SK-N-SH (cell line): Measurements from ENCODE around the gene OSBPL7. TPM values are rescaled to one million over a fixed set of nuclear protein-coding genes. Genes with fewer than 3 reads are reported as not detected.

Source experiments
- CTCF ChIA-PET: fragments of 300-600, 350-600 bp; formaldehyde crosslinking; extraction: SDS; loops from one replicate; lab custom pipeline; 2021; lab: Yijun Ruan, JAX
- POLR2A ChIA-PET: fragments of 350-600 bp; sonication (Branson Sonifier 250); formaldehyde crosslinking; extraction: SDS; loops from one replicate; lab custom pipeline; 2020; ENCODE audit warnings: antibody characterized with exemption, inconsistent platforms; lab: Yijun Ruan, JAX
- DNase-seq: peaks from one replicate; pipeline ENCODE4 v3.0.0; 2012
- H2AFZ ChIP-seq: fragments of 200-600 bp; sonication (generic); 2 replicates; pipeline ENCODE4 v1.8.1; 2016; ENCODE audit warnings: antibody characterized with exemption, mild to moderate bottlenecking, low read depth
- H3F3A ChIP-seq: fragments of 200-600 bp; sonication (generic); replicated peaks from 2 replicates; pipeline ENCODE3; 2016; ENCODE audit warnings: antibody characterized with exemption, mild to moderate bottlenecking; ENCODE audit not compliant: insufficient read depth
- H3K27ac ChIP-seq, 2 experiments: fragments of 200-500 bp in 1 of 2; fragments of 200-600 bp in 1 of 2; sonication (Bioruptor generic) in 1 of 2; sonication (generic), shearing (Covaris generic) in 1 of 2; 2 replicates each; pipeline versions ENCODE4 v1.5.1 to v1.6.1; 2014 to 2016; ENCODE audit warnings: low read depth in 2 of 2, inconsistent platforms in 1 of 2, low read length in 1 of 2, mild to moderate bottlenecking in 1 of 2, mixed read lengths in 1 of 2
- H3K27me3 ChIP-seq: fragments of 200-600 bp; sonication (generic), shearing (Covaris generic); 2 replicates; pipeline ENCODE4 v1.6.1; 2016; ENCODE audit warnings: mixed run types; ENCODE audit not compliant: insufficient read depth
- H3K36me3 ChIP-seq, 2 experiments: fragments of 200-500 bp in 1 of 2; fragments of 200-600 bp in 1 of 2; sonication (Bioruptor generic) in 1 of 2; sonication (generic) in 1 of 2; replicated peaks in 1 of 2; 2 replicates each; pipeline versions ENCODE3 to v1.5.1; 2014 to 2016; ENCODE audit warnings: low read length in 1 of 2, mild to moderate bottlenecking in 1 of 2; ENCODE audit not compliant: insufficient read depth in 2 of 2, control insufficient read depth in 1 of 2
- H3K4me1 ChIP-seq, 2 experiments: fragments of 200-500 bp in 1 of 2; fragments of 200-600 bp in 1 of 2; sonication (Bioruptor generic) in 1 of 2; sonication (generic), shearing (Covaris generic) in 1 of 2; 2 replicates each; pipeline versions ENCODE4 v1.5.1 to v1.6.1; 2014 to 2016; ENCODE audit warnings: low read depth in 1 of 2, low read length in 1 of 2, mixed run types in 1 of 2; ENCODE audit not compliant: insufficient read depth in 2 of 2, control insufficient read depth in 1 of 2
- H3K4me2 ChIP-seq: fragments of 200-600 bp; sonication (generic), shearing (Covaris generic); 2 replicates; pipeline ENCODE4 v1.6.1; 2017; ENCODE audit warnings: mixed run types
- H3K4me3 ChIP-seq, 2 experiments: fragments of 200-500 bp in 1 of 2; fragments of 200-600 bp in 1 of 2; sonication (Bioruptor generic) in 1 of 2; sonication (generic), shearing (Covaris generic) in 1 of 2; 2 replicates each; pipeline versions ENCODE4 v1.5.1 to v1.8.1; 2014 to 2016; ENCODE audit warnings: low read depth in 2 of 2, inconsistent platforms in 1 of 2, low read length in 1 of 2, mild to moderate bottlenecking in 1 of 2, mixed read lengths in 1 of 2, moderate library complexity in 1 of 2
- H3K79me2 ChIP-seq: fragments of 200-600 bp; sonication (generic); 2 replicates; pipeline ENCODE4 v1.8.1; 2017; ENCODE audit warnings: mild to moderate bottlenecking; ENCODE audit not compliant: insufficient read depth
- H3K9ac ChIP-seq: fragments of 200-600 bp; sonication (generic); 2 replicates; pipeline ENCODE4 v1.6.1; 2017; ENCODE audit warnings: mixed run types
- H3K9me2 ChIP-seq: fragments of 200-600 bp; sonication (generic); 2 replicates; pipeline ENCODE4 v1.6.1; 2017; ENCODE audit warnings: mixed run types
- H3K9me3 ChIP-seq: fragments of 200-600 bp; sonication (generic); 2 replicates; pipeline ENCODE4 v1.6.1; 2017; ENCODE audit warnings: mixed run types, mild to moderate bottlenecking, moderate library complexity
- H4K20me1 ChIP-seq: fragments of 200-600 bp; sonication (generic); 2 replicates; pipeline ENCODE4 v1.6.1; 2017; ENCODE audit warnings: mild to moderate bottlenecking, mixed run types; ENCODE audit not compliant: insufficient read depth
- ELF1 ChIP-seq: IDR thresholded peaks from 2 replicates; pipeline ENCODE4 v1.4.0; 2012
- EP300 ChIP-seq, 2 experiments: IDR thresholded peaks; 2 replicates each; pipeline versions ENCODE4 v1.4.0 to v1.6.1; 2012; ENCODE audit warnings: borderline replicate concordance in 1 of 2, low read depth in 1 of 2, low read length in 1 of 2
- FOXM1 ChIP-seq: IDR thresholded peaks from 2 replicates; pipeline ENCODE4 v1.4.0; 2012; ENCODE audit warnings: low read depth, mild to moderate bottlenecking
- JUND ChIP-seq: IDR thresholded peaks from 2 replicates; pipeline ENCODE4 v1.4.0; 2012
- NRF1 ChIP-seq: IDR thresholded peaks from 2 replicates; pipeline ENCODE4 v1.6.1; 2012; ENCODE audit warnings: low read depth, mild to moderate bottlenecking, low read length
- RAD21 ChIP-seq: IDR thresholded peaks from 2 replicates; pipeline ENCODE4 v1.6.1; 2012; ENCODE audit warnings: mild to moderate bottlenecking, low read length
- RCOR1 ChIP-seq: fragments of 150-350 bp; IDR thresholded peaks from 2 replicates; pipeline ENCODE4 v1.6.1; 2017; ENCODE audit warnings: antibody characterized with exemption, low read length
- RFX5 ChIP-seq: IDR thresholded peaks from 2 replicates; pipeline ENCODE4 v1.6.1; 2012; ENCODE audit warnings: mild to moderate bottlenecking, improper control_type of control experiment, low read length
- RXRA ChIP-seq: IDR thresholded peaks from 2 replicates; pipeline ENCODE4 v1.4.0; 2012; ENCODE audit warnings: low read depth, mild to moderate bottlenecking, borderline replicate concordance
- TAF1 ChIP-seq: IDR thresholded peaks from 2 replicates; pipeline ENCODE4 v1.6.1; 2012; ENCODE audit warnings: low read depth, mild to moderate bottlenecking, low read length, moderate library complexity, borderline replicate concordance
- TCF12 ChIP-seq: IDR thresholded peaks from 2 replicates; pipeline ENCODE4 v1.4.0; 2012
- YY1 ChIP-seq: IDR thresholded peaks from 2 replicates; pipeline ENCODE4 v1.4.0; 2012; ENCODE audit warnings: low read depth, mild to moderate bottlenecking
- WGBS: methylation state at CpG from one replicate; pipeline ENCODE4 v1.1.6; 2017; ENCODE audit warnings: low lambda C conversion rate; 5-methylcytosine and 5-hydroxymethylcytosine counted together
- polyA plus RNA-seq, 3 experiments: library from polyadenylated mRNA; depleted of rRNA; stranded (reverse); fragments of >200 nt; gene quantifications; 2 replicates each; pipeline ENCODE4 v1.2.3, GENCODE V29; 2012
- TF ChIP-seq, protein P1 (sequence below): IDR thresholded peaks from 2 replicates; pipeline ENCODE4 v1.4.0; 2012; ENCODE audit warnings: low read depth, borderline replicate concordance
- TF ChIP-seq, protein P2 (sequence below): fragments of 150-350 bp; IDR thresholded peaks from 2 replicates; pipeline ENCODE4 v1.6.1; 2017; ENCODE audit warnings: antibody characterized with exemption, low read length, low read depth, borderline replicate concordance
- TF ChIP-seq, protein P3 (sequence below): IDR thresholded peaks from 2 replicates; pipeline ENCODE4 v1.4.0; 2012; ENCODE audit warnings: low read depth, borderline replicate concordance
- TF ChIP-seq, protein P4 (sequence below): IDR thresholded peaks from 2 replicates; pipeline ENCODE4 v1.4.0; 2012; ENCODE audit warnings: low read depth
- TF ChIP-seq, protein P5 (sequence below): fragments of 150-350 bp; IDR thresholded peaks from 2 replicates; pipeline ENCODE4 v1.6.1; 2016; ENCODE audit warnings: mild to moderate bottlenecking, low read depth, low read length

The OSBPL7 gene
- polyA plus RNA-seq, 1 of the 3 experiments (the other 2 are of a cell fraction): 23.7 TPM

DNA sequence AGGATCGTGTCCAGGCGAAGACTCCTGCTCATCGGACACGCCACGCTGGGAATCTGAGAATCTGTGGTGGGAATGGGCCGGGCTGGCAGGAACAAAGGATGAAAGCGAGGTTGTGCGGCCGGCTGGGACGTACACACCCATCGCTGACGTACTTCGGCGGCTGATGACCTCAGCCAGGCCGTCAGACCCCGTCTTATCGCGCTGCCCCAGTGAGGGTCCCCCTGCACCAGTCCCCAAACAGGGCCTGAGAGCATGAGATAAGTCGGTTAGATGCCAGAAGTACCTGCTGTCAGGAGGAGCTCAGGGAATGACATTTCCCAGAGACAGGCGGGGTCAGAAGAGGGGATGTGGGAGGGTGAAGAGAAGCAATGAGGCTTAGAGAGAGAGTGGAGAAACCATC is 45.3 kb upstream of the OSBPL7 start:
- WGBS: 62% methylated on average over 20 of the region's 20 CpGs
- no peaks in the 10 kb centered on the region for H3F3A ChIP-seq
- H3K27me3 ChIP-seq: peaks cover 35% of the 10 kb centered on the region
- H3K9ac ChIP-seq: no peak overlapping the region
- ChIA-PET POLR2A (no interaction called here), CTCF (interaction anchor here (1.0 to 9.4 kb wide), 2 partner anchors 19 to 21 kb away, joined by 3 to 108 read pairs; no protein-coding TSS in a partner anchor)
- no peaks in the 10 kb centered on the region for H4K20me1 ChIP-seq
- H3K9me2 ChIP-seq: no peaks in the 10 kb centered on the region
- no peak overlapping the region for H3K4me2 ChIP-seq
- no peak overlapping the region for H3K4me3 ChIP-seq
- H3K36me3 ChIP-seq: no peaks in the 10 kb centered on the region
- no peaks in the 10 kb centered on the region for H3K9me3 ChIP-seq
- no peak overlapping the region for H2AFZ ChIP-seq
- peaks cover 0 to 5% of the 10 kb centered on the region in 2 experiments; a peak in 1 of 4 replicates for H3K4me1 ChIP-seq
- no peak overlapping the region for H3K27ac ChIP-seq
- no peak for DNase-seq
- H3K79me2 ChIP-seq: no peaks in the 10 kb centered on the region
- TF ChIP-seq RXRA: no peak
- no peak for TF ChIP-seq RAD21
- TF ChIP-seq RCOR1: no peak
- TF ChIP-seq, protein P1, sequence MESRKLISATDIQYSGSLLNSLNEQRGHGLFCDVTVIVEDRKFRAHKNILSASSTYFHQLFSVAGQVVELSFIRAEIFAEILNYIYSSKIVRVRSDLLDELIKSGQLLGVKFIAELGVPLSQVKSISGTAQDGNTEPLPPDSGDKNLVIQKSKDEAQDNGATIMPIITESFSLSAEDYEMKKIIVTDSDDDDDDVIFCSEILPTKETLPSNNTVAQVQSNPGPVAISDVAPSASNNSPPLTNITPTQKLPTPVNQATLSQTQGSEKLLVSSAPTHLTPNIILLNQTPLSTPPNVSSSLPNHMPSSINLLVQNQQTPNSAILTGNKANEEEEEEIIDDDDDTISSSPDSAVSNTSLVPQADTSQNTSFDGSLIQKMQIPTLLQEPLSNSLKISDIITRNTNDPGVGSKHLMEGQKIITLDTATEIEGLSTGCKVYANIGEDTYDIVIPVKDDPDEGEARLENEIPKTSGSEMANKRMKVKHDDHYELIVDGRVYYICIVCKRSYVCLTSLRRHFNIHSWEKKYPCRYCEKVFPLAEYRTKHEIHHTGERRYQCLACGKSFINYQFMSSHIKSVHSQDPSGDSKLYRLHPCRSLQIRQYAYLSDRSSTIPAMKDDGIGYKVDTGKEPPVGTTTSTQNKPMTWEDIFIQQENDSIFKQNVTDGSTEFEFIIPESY: no peak
- no peak for TF ChIP-seq RFX5
- no peak for TF ChIP-seq EP300 (IDR thresholded peaks at IDR 0.05; ENCODE audit: borderline replicate concordance in 1 of 2, low read depth in 1 of 2, low read length in 1 of 2)
- no peak for TF ChIP-seq TAF1
- TF ChIP-seq, protein P2, sequence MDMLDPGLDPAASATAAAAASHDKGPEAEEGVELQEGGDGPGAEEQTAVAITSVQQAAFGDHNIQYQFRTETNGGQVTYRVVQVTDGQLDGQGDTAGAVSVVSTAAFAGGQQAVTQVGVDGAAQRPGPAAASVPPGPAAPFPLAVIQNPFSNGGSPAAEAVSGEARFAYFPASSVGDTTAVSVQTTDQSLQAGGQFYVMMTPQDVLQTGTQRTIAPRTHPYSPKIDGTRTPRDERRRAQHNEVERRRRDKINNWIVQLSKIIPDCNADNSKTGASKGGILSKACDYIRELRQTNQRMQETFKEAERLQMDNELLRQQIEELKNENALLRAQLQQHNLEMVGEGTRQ: no peak
- TF ChIP-seq, protein P3, sequence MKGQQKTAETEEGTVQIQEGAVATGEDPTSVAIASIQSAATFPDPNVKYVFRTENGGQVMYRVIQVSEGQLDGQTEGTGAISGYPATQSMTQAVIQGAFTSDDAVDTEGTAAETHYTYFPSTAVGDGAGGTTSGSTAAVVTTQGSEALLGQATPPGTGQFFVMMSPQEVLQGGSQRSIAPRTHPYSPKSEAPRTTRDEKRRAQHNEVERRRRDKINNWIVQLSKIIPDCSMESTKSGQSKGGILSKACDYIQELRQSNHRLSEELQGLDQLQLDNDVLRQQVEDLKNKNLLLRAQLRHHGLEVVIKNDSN: no peak

DNA sequence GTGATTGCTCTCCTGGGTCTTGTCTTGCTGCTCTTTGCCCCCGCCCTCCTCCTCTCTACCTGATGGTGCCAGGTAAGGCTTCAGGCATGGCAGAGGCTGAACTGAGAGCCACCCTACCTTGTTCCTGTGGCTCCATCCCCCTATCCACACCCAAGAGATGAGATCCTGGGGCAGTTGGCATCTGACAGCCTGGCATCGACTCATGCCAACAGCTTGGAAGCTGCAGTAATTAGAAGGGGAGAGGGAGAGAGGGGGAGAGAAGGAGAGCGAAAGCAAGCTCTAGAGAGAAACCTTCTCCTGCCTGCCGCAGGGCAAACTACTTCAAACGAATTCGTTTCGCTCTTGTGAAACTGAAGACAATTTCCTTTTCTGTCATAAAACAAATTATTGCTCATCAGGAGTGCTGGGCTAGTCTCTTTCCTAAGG is 43.2 kb upstream of the OSBPL7 start:
- Histone ChIP-seq H3K27me3 (peaks cover 16% of the 10 kb centered on the region), H3K9ac (no peak overlapping the region), H3K9me2 (no peaks in the 10 kb centered on the region), H3K9me3 (no peaks in the 10 kb centered on the region), H3K79me2 (no peaks in the 10 kb centered on the region), H3F3A (no peaks in the 10 kb centered on the region), H3K4me3 (no peak overlapping the region), H2AFZ (no peak overlapping the region), H3K36me3 (no peaks in the 10 kb centered on the region), H3K4me1 (peaks cover 0 to 5% of the 10 kb centered on the region in 2 experiments; a peak in 1 of 4 replicates), H3K4me2 (no peak overlapping the region; the same call in 1 of the 2 replicates), H3K27ac (no peak overlapping the region), H4K20me1 (no peaks in the 10 kb centered on the region)
- no peak for DNase-seq
- CTCF ChIA-PET: interaction anchor here (1.0 to 33.0 kb wide), 4 partner anchors 9 to 27 kb away, joined by 4 to 1447 read pairs (median 288); partner anchors contain the start of genes LRRC46, MRPL10, SCRN2 and SP2
- TF ChIP-seq JUND: no peak
- TF ChIP-seq TCF12: no peak
- TF ChIP-seq, protein P1: no peak
- TF ChIP-seq RCOR1: no peak
- TF ChIP-seq EP300 (IDR thresholded peaks at IDR 0.05; ENCODE audit: borderline replicate concordance in 1 of 2, low read depth in 1 of 2, low read length in 1 of 2): no peak
- no peak for TF ChIP-seq ELF1
- TF ChIP-seq, protein P4, sequence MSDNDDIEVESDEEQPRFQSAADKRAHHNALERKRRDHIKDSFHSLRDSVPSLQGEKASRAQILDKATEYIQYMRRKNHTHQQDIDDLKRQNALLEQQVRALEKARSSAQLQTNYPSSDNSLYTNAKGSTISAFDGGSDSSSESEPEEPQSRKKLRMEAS: no peak
- no peak for TF ChIP-seq FOXM1
- no peak for TF ChIP-seq NRF1
- TF ChIP-seq, protein P5, sequence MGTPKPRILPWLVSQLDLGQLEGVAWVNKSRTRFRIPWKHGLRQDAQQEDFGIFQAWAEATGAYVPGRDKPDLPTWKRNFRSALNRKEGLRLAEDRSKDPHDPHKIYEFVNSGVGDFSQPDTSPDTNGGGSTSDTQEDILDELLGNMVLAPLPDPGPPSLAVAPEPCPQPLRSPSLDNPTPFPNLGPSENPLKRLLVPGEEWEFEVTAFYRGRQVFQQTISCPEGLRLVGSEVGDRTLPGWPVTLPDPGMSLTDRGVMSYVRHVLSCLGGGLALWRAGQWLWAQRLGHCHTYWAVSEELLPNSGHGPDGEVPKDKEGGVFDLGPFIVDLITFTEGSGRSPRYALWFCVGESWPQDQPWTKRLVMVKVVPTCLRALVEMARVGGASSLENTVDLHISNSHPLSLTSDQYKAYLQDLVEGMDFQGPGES: no peak
- no peak for TF ChIP-seq YY1
- TF ChIP-seq, protein P3: no peak
- POLR2A ChIA-PET: interaction anchor here (0.8 kb wide), 1 partner anchor 31 kb away, joined by 4 read pairs; the partner anchor contains the start of gene SP2
- WGBS: 42% methylated on average over 7 of the region's 7 CpGs
